Hepatocyte (in vitro differentiated cells): ENCODE data around the gene ARHGEF25.

Source experiments
- EZH2 ChIP-seq: fragments of 200-600 bp; sonication (generic); IDR thresholded peaks from 2 replicates; pipeline ENCODE4 v1.6.1; 2016; ENCODE audit warnings: antibody characterized with exemption, mild to moderate bottlenecking, borderline replicate concordance
- EZH2phosphoT487 ChIP-seq: fragments of 200-600 bp; sonication (generic); IDR thresholded peaks from one replicate; pipeline ENCODE4 v1.6.1; 2018; ENCODE audit warnings: antibody characterized with exemption, mild to moderate bottlenecking, low read depth, moderate library complexity; ENCODE audit not compliant: unreplicated experiment, severe bottlenecking
- TF ChIP-seq, protein P1 (sequence below): fragments of 200-600 bp; sonication (generic); IDR thresholded peaks from 2 replicates; pipeline ENCODE4 v1.5.1; 2016; ENCODE audit warnings: antibody characterized with exemption, mild to moderate bottlenecking; ENCODE audit not compliant: poor library complexity

DNA sequence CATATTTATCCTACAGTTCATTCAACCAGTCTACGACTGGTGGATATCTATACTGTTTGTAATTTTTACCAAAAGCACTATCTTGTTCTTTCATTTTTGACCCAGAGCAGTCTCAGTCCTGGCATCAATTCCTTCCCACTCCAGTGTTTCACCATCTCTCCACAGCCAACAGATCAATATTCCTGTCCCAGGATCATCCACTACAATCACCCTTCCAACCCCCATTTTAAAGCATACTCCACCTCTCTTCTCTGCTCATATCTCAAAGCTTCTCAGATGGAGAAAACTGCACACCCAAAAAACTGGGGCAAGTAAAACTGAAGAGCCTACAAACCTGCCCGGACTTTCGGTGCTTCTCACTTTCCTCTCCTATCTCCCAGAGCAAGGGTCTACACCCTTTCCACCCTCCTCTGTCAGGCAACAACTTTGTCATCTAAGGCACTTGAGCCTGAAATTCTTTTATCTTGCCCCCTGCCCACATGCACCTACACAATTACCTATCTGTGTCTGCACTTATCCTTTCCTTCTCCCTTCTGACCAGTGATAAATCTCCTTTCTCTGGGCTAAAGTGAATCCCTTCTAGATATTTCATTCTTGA lies 24.3 kb upstream of the ARHGEF25 start:
- TF ChIP-seq, protein P1, sequence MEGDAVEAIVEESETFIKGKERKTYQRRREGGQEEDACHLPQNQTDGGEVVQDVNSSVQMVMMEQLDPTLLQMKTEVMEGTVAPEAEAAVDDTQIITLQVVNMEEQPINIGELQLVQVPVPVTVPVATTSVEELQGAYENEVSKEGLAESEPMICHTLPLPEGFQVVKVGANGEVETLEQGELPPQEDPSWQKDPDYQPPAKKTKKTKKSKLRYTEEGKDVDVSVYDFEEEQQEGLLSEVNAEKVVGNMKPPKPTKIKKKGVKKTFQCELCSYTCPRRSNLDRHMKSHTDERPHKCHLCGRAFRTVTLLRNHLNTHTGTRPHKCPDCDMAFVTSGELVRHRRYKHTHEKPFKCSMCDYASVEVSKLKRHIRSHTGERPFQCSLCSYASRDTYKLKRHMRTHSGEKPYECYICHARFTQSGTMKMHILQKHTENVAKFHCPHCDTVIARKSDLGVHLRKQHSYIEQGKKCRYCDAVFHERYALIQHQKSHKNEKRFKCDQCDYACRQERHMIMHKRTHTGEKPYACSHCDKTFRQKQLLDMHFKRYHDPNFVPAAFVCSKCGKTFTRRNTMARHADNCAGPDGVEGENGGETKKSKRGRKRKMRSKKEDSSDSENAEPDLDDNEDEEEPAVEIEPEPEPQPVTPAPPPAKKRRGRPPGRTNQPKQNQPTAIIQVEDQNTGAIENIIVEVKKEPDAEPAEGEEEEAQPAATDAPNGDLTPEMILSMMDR = no peak
- TF ChIP-seq EZH2 (no peak), EZH2phosphoT487 (no peak)
